CD4-positive, alpha-beta T cell treated with Interleukin-17A for 4 hours (primary cell): ENCODE results near the gene DOK5.
"Not testable (repeated sequence)": the region's sequence is repeated elsewhere in the genome, so short reads cannot be mapped to it uniquely, and the experiment has no call there.

ENCODE experiments used
- DNase-seq: peaks from one replicate; pipeline ENCODE4 v3.0.0-alpha.2; 2020; ENCODE audit warnings: mixed read lengths

The DOK5 gene

DNA sequence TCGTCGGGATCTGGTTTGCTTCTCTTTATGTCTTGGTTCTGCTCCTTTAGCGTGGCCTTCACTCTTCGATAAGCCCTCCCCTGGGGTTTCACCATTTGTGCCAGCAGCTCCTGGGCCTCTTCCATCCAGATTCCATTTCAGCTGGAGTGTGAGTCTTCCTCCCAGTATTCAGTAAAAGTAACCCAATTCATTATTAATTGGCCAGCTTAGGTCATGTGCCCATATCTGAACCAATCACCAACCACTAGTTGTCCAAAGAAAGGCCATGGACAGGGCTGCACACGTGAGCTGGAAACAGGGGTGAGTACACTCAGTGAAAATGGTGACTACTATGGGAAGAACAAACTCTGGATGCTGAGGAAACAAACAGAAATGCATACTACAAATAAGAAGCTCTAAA, 2.8 kb upstream of the DOK5 start:
- no peak for DNase-seq

DNA sequence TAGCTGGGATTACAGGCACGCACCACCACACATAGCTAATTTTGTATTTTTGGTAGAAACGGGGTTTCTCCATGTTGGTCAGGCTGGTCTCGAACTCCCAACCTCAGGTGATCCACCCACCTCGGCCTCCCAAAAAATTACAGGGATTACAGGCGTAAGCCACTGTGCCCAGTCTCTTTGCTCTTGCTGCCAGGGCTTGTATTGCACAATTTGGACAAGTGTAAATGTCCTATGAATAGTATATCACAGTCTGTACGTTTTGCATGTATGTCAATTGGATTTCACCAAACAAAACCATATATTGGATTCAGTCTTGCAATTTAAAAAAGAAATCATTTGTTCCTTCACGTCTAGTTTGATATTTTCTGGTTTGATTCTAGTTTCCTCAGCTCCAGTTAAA, 2.1 kb upstream of the DOK5 start:
- DNase-seq: no peak

DNA sequence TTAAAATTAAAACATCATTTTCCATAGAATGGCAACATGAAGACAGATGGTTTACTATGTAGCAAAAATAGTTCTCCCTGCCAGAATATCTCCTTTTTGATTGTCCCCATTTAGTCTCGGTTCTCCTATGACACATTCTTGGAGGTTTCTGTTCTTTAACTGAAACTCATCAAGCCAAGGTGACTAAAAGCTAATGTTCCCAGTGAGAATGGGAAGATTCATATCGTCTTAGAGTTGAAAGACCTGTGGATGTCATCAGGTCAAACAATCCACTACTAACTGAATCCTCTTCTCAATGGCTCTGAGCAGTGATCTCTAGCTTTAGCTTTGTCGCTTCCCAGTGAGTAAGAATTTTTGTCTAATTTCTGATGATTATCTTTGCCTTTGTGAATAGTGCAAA, 1.3 kb upstream of the DOK5 start:
- no peak for DNase-seq

DNA sequence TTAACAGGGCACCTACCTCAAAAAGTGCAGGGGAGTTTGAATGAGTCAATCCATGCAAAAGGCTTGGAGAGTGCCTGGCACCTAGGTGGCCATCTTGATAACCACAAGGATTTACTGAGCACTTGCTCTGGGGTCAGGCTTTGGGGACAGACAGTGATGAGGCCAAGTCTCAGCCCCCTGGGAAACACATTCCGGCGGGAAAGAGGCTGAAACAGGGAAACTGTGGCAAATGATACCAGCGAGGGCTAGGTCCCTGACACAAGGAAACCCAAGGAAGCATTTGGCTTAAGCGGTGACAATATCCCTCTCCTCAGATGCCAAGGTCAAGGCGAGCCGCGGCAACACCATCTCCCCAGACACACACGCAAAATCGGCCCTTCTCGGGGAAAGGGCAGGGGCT, 527 bp upstream of the DOK5 start:
- no peak for DNase-seq

DNA sequence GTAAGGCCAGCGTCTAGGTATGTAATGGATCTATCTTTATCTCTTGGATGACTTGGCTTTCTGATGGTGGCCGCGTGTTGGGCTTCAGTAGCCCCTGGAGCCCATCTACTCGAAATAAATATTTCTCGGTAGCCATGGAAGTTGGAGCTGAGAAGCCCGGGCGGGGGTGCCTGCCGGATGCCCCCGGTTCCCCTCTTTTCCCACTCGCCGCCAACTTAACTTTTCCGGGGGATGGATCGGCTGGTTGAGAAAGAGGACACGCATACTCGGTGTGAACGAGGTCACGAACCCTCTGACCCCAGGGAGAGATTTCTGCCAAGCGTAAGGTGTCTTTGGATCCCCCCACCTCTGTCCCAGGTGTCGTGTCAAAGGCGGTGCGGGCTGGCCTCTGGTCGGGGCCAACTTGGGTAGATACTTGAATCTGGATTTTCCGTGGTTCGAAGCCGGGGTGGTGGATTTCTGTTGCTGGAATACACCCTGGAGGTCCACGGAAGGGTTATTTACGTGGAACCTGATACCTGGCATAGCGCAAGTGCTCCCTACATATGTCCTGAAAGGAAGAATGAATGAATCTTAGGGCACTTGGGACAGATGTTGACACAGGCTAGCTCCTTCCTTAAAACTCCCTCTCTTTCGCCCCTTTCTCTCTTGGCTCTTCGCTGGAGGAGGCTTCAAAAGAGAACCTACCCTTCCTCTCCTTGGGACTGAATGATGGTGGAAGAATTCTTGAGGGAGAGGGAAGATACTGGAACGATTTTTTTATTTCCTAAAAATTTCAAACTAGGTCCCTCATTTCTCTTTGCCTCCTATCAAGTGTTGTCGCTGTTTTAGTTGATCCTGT, 996 bp downstream of the DOK5 start:
- no peak for DNase-seq

DNA sequence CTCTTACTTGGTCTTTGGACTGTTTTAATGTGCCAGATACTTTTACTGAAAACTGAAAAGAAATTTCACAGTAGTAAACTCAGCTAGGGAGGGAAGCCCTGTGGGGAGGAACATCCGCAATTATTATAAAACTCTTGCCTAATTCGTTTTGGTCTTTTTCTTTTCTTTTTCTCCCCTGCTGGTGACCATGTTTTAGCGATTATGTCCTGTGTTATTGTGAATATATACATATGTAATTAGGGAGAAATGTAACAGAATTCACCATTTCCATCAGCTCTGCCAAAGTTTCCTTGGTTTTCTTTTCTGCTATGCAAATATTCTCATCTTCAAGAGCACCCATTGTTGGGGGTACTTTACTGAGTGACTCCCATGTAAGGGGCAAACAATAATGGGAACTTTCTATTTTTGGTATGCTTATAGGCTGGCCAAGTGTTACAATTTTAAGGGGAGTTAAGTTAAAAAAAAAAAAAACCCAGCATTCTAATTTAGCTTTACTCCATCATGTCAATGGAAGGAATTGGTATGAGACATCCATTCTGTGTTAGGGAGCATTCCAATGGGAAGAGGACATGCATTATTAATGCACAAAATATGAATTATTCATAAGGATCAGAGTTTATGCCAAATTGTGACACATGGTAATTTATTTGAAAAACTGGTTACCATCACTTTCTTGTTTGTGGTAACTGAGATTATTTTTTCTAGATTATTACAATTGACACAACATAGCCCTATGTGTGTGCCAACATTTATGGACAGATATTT, 2.0 kb downstream of the DOK5 start:
- no peak for DNase-seq

DNA sequence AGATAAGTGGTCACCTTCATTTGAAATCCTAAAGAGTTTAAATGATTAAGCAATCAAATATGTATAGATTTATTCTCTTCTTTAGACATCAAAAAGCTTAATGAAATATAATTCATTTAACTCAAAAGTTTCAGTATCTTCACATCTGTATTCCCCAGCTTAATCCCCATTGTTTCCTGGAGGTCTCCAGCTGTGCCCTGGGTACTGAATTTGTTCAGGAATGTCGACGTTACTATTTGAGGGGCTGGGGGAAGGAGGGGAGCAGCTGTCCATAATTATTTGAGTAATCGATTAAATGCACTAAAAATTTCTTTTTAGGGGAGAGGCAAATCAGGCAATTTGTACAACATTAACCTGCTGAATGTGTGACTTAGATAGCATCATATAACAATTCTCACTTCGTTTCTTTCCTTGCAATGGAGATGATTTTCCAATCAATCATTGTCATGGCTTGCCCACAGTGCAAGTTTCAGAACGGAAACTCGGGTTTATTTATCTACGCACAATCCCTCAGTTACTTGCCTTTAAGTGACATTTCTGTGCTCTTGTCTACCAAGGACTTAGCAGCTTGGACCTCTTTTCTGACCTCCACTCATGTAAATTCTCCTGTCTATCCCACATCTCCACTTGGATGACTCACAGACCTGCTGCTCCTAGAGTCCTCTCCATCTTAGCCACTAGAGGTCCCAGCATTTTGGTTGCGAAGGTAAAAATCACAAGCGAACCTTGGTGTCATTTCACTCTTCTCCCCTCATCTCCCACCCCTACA, 3.9 kb downstream of the DOK5 start:
- no peak for DNase-seq

DNA sequence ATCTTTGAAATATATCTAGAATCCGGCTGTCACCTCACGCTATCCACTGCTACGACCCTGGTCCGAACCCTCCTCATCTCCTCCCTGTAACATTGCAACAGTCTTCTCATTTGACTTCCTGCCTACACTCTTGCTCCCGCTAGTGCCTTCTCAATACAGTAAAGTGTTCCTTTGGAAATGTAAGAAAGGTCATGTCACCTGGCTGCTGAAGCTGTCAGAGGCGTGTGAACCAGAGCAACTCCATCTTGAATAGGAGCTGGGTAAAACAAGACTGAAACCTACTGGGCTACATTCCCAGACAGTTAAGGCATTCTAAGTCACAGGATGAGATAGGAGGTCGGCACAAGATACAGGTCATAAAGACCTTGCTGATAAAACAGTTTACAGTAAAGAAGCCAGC, 4.5 kb downstream of the DOK5 start:
- not testable (repeated sequence) for DNase-seq

DNA sequence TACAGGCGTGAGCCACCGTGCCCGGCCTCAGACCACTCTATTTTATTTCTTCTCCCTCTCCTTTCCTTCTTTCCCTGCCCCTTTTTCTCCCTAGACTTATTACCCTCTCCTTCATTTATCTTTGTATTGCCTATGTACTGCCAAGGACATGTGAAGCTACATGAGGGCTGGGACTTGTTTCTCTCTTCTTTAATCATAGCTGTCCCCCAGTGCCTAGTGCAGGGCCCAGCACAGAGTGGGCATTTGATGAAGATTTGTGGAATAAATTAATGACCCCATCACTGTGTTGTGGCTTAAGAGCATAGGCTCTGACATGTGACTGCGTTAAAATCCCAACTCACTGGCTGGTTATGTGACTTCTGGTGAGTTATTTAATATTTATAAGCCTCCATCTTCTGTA, 6.0 kb downstream of the DOK5 start:
- no peak for DNase-seq

DNA sequence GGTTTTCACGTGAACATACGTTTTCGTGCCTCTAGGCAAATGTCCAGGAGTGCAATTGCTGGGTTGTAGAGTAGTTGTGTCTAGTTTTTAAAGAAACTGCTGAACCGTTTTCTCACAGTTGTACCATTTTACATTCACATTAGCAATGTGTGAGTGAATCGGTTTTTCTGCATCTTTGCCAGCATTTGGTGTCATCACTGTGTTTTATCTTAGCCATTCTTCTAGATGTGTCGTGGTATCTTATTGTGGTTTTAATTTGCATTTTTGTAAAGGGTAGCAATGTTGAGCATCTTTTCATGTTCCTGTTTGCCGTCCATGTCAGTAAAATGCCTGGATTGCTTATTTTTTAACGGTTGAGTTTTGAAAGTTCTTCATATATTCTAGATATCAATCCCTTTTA, 10.2 kb downstream of the DOK5 start:
- DNase-seq: no peak

DNA sequence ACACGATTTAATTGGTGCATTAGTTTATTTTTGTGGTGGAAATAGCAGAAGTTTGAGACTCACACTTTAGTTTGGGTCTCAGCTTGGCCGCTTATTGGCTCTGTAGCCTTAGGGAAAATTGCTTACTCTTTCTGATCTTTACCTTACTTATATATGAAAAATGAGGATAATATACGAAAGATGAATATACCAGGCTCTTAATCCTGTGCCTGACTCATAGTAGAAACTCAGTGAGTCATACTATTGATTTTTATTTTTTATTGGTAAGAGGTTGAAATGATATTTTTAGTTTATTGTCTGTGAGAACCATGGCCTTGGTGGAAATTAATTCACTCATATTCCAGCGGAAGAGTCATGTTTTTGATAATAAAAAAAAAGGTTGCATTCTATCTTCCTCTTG, 11.2 kb downstream of the DOK5 start:
- no peak for DNase-seq

DNA sequence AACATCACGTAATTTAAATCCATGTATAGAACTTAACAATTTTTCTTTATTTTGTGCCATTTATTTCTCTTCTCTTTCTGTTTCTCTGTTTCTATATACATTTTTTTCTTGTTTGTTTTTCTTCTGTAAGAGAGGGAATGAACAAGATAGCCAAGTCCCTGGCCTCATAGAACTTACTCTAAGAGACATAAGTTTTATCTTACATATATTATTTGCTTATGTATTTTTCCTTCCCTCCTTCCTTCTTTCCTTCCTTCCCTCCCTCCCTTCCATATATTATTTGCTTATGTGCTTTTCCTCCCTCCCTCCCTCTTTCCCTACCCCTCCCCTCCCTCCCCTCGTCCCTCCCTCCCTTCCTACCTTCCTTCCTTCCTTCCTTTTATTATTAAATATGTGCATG, 13.0 kb downstream of the DOK5 start:
- no peak for DNase-seq

DNA sequence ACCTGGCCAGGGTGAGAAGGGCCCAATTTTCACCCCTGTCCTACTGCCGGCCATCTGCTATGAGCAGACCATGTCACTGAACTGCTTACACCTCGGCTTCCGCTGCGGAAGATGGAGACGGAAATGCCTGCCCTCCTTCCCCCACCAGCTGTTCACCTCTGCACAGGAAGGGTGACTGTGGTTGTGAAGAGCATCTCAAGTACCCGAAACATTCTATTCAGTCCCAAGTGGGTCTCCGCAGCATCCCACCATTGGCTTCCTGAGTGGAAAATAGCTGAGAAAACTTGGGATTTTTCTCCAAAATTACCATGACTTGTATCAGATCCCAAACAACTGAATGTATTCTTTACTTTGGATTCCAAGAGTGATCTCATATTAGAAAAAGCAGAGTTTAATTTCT, 16.1 kb downstream of the DOK5 start:
- no peak for DNase-seq

DNA sequence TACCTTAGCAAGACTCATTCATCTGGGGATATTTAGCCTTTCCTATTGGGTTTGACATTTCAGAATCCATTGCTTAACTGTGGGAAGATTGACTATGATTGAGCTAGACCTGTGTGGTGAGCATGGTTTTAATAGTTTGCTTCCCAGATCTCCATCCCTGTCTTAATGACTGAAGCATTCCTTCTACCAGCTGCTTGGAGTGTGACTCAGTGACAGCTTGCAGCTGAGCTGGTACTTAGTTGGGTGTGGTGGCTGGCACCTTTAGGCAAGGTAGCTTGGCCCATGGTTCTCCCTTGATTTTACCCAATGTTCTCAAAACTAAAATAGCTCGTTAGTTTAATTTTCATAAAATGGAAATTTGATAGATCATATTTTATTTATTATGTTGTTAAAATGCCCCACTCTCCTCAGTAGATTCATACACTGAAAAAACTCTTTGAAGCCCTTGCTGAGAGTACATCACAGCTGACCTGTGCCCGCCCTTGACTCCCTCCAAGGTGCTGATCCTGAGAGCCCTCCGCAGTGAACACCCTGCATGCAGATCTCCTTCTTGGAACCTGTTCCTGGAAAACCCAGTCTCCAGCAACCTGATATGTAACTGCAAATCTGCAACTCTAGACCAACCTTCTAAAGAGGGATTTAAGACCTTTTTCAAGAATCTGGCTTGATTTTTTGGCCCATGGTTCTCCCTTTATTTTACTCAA, 19.1 kb downstream of the DOK5 start:
- DNase-seq: no peak

DNA sequence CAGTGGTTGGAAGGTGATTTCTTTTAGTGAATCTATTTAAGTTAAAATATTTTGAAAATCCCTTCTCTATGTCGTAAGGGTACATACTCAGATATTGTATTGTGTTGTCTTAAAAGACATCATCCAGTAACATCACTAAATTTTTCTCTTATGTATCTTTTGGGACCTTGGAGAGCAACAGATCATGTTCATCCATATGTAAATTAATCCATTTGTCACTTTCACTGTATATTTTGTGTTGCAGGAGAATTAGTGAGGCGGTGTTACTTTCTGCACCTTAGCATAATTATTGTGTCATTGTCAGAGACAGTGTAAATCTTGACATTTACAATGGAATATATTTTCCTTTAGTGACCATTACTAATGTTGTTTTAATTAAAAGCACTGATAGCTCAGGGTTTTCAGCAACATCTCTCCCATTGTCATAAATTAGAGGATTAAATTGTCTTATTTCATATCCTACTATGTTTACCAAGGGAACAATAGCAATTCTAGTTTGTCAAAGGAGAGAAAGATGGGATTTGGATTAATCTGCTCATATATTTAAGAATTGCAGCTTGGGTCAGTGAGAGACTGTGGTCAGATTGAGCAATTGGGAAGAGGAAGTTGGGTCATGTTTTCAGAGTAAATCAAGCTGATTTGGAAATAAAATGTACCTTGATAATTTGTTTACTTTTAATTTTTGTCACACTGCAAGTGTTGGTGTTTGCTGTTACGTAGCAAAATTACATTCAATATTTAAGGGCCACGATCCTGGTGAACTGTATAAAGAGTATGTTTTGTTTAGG, 22.7 kb downstream of the DOK5 start:
- no peak for DNase-seq

DNA sequence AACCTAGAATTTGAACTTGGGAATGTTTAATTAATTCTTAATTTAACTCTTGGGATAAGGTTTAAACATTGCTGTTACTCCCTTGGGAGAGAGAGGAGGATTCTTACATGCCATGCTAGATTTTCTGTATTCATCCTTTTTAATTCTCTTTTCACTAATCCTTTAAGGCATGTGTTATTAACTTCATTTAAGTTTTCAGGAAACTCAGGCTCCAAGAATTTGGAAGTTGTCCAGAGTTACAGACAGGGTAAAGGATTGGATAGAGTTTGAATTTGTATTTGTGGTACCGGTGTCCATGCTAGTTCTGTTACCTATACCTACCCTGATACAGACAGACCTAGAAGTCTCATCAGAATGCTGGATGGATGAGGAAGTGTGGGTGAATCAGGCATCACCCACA, 23.7 kb downstream of the DOK5 start:
- no peak for DNase-seq

DNA sequence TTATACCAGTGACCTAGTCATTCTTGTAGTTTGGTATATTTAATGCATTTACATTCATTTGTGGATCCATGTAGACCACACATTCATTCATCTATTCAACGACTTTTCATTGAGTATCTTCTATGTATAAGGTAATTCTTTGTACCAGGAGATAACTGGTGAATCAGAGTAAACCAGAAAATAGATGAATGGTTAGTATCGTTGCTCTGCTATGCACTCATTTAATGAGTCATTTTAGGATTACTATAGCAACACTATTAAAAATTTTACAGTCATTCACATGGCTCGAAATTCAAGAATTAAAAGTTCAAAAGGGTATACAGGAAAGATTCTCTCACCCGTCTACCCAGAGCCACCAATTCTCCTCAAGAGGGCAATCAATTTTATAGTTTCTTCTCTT, 26.8 kb downstream of the DOK5 start:
- no peak for DNase-seq

DNA sequence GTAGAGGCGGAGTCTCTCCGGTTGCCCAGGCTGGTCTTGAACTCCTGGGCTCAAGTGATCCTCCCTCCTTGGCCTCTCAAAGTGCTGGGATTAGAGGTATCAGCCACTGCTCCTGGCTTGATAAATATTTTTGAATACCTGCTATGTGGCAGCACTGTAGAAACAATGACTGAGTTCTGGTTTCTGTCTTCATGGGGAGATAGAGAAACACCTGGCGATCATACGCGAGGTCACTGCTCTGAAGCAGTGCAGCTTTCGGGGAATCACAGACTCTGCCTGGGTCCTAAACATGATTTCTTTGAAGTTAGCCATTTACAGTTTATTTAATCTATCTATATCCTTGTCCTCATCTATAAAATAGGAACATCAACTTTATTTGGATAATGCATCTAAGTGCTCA, 31.2 kb downstream of the DOK5 start:
- no peak for DNase-seq

DNA sequence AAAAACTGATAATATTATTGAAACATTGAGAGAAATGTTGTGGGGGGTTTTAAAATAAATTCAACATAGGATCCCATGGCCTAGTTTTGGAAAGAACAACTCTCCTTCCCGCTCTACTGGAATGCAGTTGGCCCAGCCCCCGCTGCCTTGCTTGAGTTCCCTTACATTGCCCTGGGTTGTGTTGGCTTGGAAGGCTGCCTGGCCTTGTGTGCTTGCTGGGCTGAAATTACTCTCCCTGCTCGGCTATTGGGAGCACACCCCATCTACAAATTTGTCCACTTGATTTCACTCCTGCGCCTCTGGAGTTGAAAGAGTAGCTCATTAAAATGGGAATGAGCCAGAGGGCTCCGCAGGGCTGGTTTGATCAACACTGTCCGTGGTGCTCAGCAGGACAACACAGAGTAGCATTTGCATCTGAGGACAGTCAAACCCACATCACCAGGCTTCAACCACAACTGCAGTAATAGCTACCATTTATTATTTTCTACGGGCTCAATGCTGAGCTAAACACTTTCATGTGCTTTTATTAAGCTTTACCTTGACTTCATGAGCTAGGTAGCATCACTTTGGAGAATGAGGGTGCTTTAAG, 35.2 kb downstream of the DOK5 start:
- DNase-seq: no peak

DNA sequence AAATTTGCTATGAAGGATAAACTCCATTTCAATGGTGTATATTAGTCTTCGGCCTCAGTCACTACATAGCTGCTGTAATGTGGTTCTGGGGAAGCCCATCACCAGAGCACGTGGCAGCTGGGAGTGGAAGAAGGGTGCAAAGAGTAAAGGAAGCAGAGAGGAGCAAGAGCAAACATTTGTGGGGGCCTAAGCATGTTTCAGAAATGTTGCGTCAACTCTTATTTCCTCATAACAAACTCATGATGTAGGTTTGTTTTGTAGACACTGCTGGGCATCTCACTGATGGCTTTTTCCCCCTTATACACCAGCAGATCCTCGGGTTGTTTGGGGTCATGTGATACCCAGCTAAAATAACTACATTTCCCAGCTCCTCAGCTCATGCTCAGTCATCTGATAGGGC, 37.3 kb downstream of the DOK5 start:
- DNase-seq: no peak

DNA sequence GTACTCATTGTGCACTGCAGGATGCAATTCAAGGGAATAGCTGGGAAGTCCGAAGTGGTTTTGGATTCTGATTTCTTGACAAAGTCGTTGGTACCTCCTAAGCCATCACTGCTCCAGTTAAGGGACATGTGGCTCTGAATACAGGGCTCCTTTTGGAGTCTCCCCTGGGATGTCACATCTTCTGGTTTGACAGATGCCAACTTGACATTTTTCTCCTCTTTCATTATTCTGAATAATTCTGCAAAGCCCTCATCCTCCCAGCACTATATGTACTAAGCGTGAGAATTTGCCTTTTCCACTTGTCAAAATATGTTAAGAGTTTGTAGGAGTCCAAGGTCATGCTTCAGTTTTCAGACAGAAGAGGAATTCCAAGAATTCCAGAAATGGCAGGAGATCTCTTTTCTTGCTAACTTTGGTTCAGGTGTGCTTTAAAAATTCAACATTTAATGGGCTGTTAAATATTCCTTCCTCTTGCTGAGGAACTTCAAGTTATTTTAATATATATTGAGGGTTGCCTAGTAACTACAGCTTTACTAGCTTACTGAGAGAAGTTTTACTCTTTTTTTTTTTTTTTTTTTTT, 38.7 kb downstream of the DOK5 start:
- DNase-seq: no peak
